Kidney (tissue), 22 donors: ENCODE data around the gene ALPG. TPM values are rescaled to one million over a fixed set of nuclear protein-coding genes. Genes with fewer than 3 reads are reported as not detected.
"Not testable (repeated sequence)": the region's sequence is repeated elsewhere in the genome, so short reads cannot be mapped to it uniquely, and the experiment has no call there.

Experiments used
- DNase-seq, 5 donors: peaks; one replicate each; pipeline ENCODE4 v3.0.0-alpha.2; 2013 to 2020
- FAIRE-seq: peaks from 2 replicates; lab custom pipeline; 2012; peaks lifted over from hg19 to GRCh38; lab: Jason Lieb, UNC
- H3K27ac ChIP-seq, 2 donors: one replicate each; pipeline ENCODE4 v1.7.0; 2013; ENCODE audit warnings: low read depth in 2 of 2, low read length in 2 of 2, inconsistent platforms in 1 of 2
- H3K27me3 ChIP-seq: one replicate; pipeline ENCODE4 v1.7.1; 2013; ENCODE audit warnings: low read length, inconsistent platforms; ENCODE audit not compliant: control insufficient read depth, insufficient read depth
- H3K36me3 ChIP-seq, 3 donors: one replicate each; pipeline versions ENCODE4 v1.7.0 to v1.7.1; 2013; ENCODE audit warnings: low read length in 3 of 3, control low read depth in 1 of 3, inconsistent platforms in 1 of 3; ENCODE audit not compliant: insufficient read depth in 3 of 3, control insufficient read depth in 2 of 3
- H3K4me1 ChIP-seq, 3 donors: one replicate each; pipeline versions ENCODE4 v1.7.0 to v1.7.1; 2013; ENCODE audit warnings: low read length in 3 of 3, inconsistent platforms in 1 of 3, low read depth in 1 of 3; ENCODE audit not compliant: control insufficient read depth in 2 of 3, insufficient read depth in 2 of 3
- H3K4me3 ChIP-seq, 3 donors: one replicate each; pipeline versions ENCODE4 v1.7.0 to v1.8.1; 2013; ENCODE audit warnings: low read length in 3 of 3, control low read depth in 1 of 3, inconsistent platforms in 1 of 3
- H3K9ac ChIP-seq, 3 donors: one replicate each; pipeline versions ENCODE4 v1.7.0 to v1.7.1; 2013; ENCODE audit warnings: low read length in 3 of 3, control low read depth in 1 of 3, inconsistent platforms in 1 of 3
- H3K9me3 ChIP-seq, 3 donors: one replicate each; pipeline versions ENCODE4 v1.7.0 to v1.7.1; 2013; ENCODE audit warnings: low read length in 3 of 3, control low read depth in 1 of 3, inconsistent platforms in 1 of 3; ENCODE audit not compliant: control insufficient read depth in 2 of 3, insufficient read depth in 1 of 3
- intact Hi-C: fragments of 100-400 bp; cut with DNase I; formaldehyde crosslinking; loops from one replicate; pipeline ENCODE4 v1.11.1; 2022
- long read RNA-seq, 10 donors: library from polyadenylated mRNA in 1 of 10; unstranded in 1 of 10; transcript quantifications; one replicate each; pipeline ENCODE4 v2.0.0 and lab custom pipeline, GENCODE V29; 2021 to 2026
- polyA plus RNA-seq: library from polyadenylated mRNA; stranded (reverse); fragments of 350-450 nt; fragmentation: Illumina TruSeq; extraction: RNeasy Lipid Tissue Mini Kit (QIAGEN cat#74804); gene quantifications from one replicate; pipeline ENCODE4 v1.2.3, GENCODE V29; 2014; ENCODE audit warnings: low read depth, low replicate concordance; ENCODE audit not compliant: insufficient read depth
- total RNA-seq: library from RNA; stranded (reverse); fragmentation: NEBNext Ultra II Directional; extraction: Animal tissue kit (Norgen Biotek cat#: 25700); gene quantifications from one replicate; pipeline ENCODE4 v1.2.1, GENCODE V29; 2021
- TF ChIP-seq, protein P1 (sequence below): IDR thresholded peaks from 3 replicates; pipeline ENCODE4 v1.5.1; 2012; ENCODE audit warnings: mild to moderate bottlenecking, moderate library complexity, borderline replicate concordance; ENCODE audit not compliant: insufficient read depth; ENCODE audit errors: extremely low read depth
- donor health status: control.
- donor health status: control.
- donor health status: control.
- donor health status: control.
- donor health status: control.
- donor health status: DM: yes; HTN: yes; CAD: no.
- donor health status: Normal renal cell carcinoma (clear cell type).

The ALPG gene
- total RNA-seq: not detected
- polyA plus RNA-seq: not detected
- long read RNA-seq, donor 1: 0 reads
- long read RNA-seq, donor 2: 0 reads
- long read RNA-seq, donor 3: 0 reads
- long read RNA-seq, donor 4: 0 reads
- long read RNA-seq, donor 5: 0 reads
- long read RNA-seq, donor 6: 0 reads
- long read RNA-seq, donor 7: 0 reads
- long read RNA-seq, donor 8: 0 reads
- long read RNA-seq, donor 9: 0 reads
- long read RNA-seq, donor 10: 0 reads

DNA sequence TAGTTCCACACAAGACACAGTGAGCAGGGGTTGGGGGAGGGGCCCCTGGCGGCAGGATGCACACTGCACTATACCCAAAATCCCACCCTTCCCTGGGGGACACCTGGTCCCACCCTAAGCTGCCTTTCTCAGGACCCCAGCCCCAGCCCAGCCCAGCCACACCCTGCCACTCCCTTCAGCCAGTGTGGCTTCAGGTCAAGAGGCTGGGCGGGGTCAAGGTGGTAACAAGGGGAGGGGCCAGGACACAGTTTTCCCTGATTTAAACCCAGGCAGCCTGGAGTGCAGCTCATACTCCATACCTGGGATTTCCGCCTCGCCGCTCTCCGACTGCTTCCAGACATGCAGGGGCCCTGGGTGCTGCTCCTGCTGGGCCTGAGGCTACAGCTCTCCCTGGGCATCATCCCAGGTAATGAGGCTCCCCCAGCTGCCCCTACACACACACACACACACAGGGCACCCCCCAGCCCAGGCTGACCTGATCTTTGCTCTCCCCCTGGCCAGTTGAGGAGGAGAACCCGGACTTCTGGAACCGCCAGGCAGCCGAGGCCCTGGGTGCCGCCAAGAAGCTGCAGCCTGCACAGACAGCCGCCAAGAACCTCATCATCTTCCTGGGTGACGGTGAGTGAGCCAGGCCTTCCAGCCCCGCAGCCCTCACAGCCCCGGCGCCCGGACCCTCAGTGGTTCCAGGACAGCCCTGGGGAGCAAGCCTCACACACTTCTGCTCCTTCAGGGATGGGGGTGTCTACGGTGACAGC, at the start of gene ALPG:
Gene ALPG (plus strand): TSS at position 289 of the 755 bp plus-strand sequence. CDS start 51 bp downstream, at position 340.
- TF ChIP-seq, protein P1, sequence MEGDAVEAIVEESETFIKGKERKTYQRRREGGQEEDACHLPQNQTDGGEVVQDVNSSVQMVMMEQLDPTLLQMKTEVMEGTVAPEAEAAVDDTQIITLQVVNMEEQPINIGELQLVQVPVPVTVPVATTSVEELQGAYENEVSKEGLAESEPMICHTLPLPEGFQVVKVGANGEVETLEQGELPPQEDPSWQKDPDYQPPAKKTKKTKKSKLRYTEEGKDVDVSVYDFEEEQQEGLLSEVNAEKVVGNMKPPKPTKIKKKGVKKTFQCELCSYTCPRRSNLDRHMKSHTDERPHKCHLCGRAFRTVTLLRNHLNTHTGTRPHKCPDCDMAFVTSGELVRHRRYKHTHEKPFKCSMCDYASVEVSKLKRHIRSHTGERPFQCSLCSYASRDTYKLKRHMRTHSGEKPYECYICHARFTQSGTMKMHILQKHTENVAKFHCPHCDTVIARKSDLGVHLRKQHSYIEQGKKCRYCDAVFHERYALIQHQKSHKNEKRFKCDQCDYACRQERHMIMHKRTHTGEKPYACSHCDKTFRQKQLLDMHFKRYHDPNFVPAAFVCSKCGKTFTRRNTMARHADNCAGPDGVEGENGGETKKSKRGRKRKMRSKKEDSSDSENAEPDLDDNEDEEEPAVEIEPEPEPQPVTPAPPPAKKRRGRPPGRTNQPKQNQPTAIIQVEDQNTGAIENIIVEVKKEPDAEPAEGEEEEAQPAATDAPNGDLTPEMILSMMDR: no peak
- Histone ChIP-seq H3K9me3 (no peaks in the 10 kb centered on the region), H3K4me1 (no peaks in the 10 kb centered on the region), H3K27ac (no peak within 1 kb of the TSS), H3K4me3 (no peak within 1 kb of the TSS), H3K36me3 (no peaks in the 10 kb centered on the region), H3K9ac (no peak within 1 kb of the TSS), H3K27me3 (no peaks in the 10 kb centered on the region)
- FAIRE-seq (no peak), DNase-seq (peak in 1 of 5 donors; percentile 37)
- intact Hi-C loops: no loop called here

DNA sequence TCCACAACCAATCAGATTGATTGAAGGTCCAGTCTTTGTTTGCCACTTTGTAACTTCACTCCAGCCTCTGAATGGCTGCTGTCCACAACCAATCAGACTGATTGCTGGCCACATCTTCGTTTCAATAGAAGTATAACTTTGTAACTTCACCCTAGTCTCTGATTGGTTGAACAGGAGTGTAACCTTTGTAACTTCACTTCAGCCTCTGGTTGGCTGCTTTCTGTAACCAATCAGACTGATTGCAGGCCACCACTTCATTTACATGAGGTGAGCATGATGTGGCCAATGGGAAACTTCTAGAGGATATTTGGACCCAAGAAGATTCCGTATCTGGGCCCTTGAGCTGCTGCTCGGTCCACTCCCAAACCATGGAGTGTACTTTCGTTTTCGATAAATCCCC, 45.0 kb upstream of the ALPG start:
- Histone ChIP-seq H3K4me3 (no peak overlapping the region), H3K27ac (no peak overlapping the region), H3K27me3 (no peaks in the 10 kb centered on the region), H3K4me1 (no peaks in the 10 kb centered on the region), H3K9ac (no peak overlapping the region), H3K36me3 (no peaks in the 10 kb centered on the region), H3K9me3 (no peaks in the 10 kb centered on the region)
- TF ChIP-seq, protein P1: no peak
- no peak for DNase-seq
- intact Hi-C loops: no loop called here
- no peak for FAIRE-seq

DNA sequence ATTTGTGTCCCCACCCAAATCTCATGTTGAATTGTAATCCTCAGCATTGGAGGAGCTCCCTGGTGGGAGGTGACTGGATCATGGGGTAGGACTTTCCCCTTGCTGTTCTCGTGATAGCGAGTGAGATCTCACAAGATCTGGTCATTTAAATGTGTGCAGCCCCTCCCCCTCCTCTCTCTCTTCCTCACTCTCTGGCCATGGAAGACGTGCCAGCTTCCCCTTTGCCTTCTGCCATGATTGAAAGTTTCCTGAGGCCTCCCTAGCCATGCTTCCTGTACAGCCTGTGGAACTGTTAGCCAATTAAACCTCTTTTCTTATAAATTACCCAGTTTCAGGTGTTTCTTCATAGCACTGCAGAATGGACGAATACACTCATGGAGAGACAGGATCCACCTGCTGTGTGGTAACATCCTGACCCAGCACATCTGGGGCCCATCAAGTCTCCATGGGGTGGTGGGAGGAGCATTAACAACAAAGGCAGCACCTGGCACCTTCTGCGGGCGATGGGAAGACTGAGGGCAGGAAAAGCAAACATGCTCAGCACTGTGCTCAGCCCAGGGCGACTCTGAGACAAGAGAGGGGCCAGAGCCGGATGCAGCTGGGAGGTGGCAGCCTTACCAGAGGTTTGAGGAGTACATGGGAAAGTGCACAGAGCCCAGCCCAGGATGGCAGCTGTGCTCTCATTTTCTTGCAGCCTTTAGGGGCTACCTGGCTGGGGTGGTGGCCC, 44.3 kb upstream of the ALPG start:
- H3K36me3 ChIP-seq: no peaks in the 10 kb centered on the region
- TF ChIP-seq, protein P1: no peak
- no peak overlapping the region for H3K9ac ChIP-seq
- no peaks in the 10 kb centered on the region for H3K9me3 ChIP-seq
- no peak overlapping the region for H3K27ac ChIP-seq
- FAIRE-seq (no peak), DNase-seq (no peak)
- intact Hi-C loops: no loop called here
- H3K4me1 ChIP-seq: no peaks in the 10 kb centered on the region
- H3K27me3 ChIP-seq: no peaks in the 10 kb centered on the region
- H3K4me3 ChIP-seq: no peak overlapping the region

DNA sequence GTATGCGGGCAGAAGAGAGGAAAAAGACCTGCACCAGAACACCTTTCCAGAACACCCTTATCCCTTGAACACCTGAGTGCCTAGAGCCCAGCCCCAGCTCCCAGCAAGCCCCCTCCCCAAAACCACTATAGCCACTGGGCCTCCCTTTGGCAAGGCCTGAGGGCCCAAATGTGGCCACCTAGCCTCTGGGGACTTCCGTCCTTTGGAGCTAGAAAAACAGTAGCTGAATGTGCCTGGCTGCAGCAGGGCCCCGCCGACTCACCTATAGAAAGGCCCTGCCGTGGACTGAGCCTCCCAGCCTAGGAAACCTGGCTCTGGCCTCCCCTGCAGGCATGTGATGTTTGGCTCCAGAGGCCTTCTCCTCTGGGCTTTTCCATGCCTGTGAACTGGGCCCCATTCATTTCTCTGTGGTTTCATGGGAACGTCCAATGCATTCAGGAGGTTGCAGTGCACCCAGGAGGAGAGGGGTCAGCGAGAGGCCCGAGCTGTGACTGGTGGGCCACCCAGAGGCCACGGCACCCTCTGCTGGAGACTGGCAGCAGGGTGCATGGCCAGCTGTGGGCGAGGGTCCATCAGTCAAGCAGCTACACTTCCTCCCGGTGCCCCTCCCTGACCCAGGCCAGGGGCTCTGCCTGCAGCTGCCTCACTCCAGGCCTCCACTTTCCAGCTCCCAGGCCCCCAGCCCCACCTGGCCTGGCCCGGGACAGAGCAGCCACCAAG, 43.4 kb upstream of the ALPG start:
- H3K9me3 ChIP-seq, H3K4me1 ChIP-seq, H3K27ac ChIP-seq, intact Hi-C loops, H3K27me3 ChIP-seq, H3K4me3 ChIP-seq, H3K36me3 ChIP-seq, FAIRE-seq, H3K9ac ChIP-seq: not testable (repeated sequence)
- DNase-seq: peak in 1 of 5 donors; percentile 52
